B cell (primary cell): ENCODE data around the gene PLA2G6. TPM values are rescaled to one million over a fixed set of nuclear protein-coding genes. Genes with fewer than 3 reads are reported as not detected.

ENCODE experiments used
- ATAC-seq: fragments of 200-7000 bp; cut with Tn5 transposase; one replicate; pipeline ENCODE4 v1.10.0; 2021; ENCODE audit warnings: low read depth, mild to moderate bottlenecking, moderate number of reproducible peaks, moderate library complexity
- CTCF ChIA-PET: fragments of 350-600 bp; sonication (Branson Sonifier 250); formaldehyde crosslinking; loops from one replicate; lab custom pipeline; 2021; ENCODE audit warnings: antibody characterized with exemption, inconsistent platforms; lab: Charles Lee
- POLR2A ChIA-PET: fragments of 350-600 bp; sonication (Branson Sonifier 250); formaldehyde crosslinking; loops from one replicate; lab custom pipeline; 2021; ENCODE audit warnings: antibody characterized with exemption; lab: Charles Lee
- DNase-seq: peaks from one replicate; pipeline ENCODE4 v3.0.0; 2013
- H2AFZ ChIP-seq: 2 replicates; pipeline ENCODE4 v1.6.1; 2012; ENCODE audit warnings: mild to moderate bottlenecking, low read depth, low read length; ENCODE audit not compliant: insufficient read depth, poor library complexity, severe bottlenecking
- H3K27ac ChIP-seq, 2 donors: 1 replicate in 1 of 2; 2 replicates in 1 of 2; pipeline ENCODE4 v1.5.1; 2012 to 2013; ENCODE audit warnings: low read length in 2 of 2, mild to moderate bottlenecking in 2 of 2, moderate library complexity in 1 of 2
- H3K27me3 ChIP-seq, 4 experiments: fragments of 200-600 bp in 1 of 4; sonication (generic) in 1 of 4; replicated peaks in 1 of 4; 1 replicate in 2 of 4; 2 replicates in 2 of 4; pipeline versions ENCODE4 v1.6.1 to v1.7.0; 2013 to 2016; ENCODE audit warnings: low read length in 3 of 4, mild to moderate bottlenecking in 2 of 4, mixed read lengths in 1 of 4, moderate library complexity in 1 of 4; ENCODE audit not compliant: insufficient read depth in 4 of 4, control insufficient read depth in 3 of 4; ENCODE audit errors: control extremely low read depth in 1 of 4
- H3K36me3 ChIP-seq, 2 experiments: replicated peaks in 1 of 2; 1 replicate in 1 of 2; 2 replicates in 1 of 2; pipeline versions ENCODE4 v1.6.1 to v1.7.1; 2013; ENCODE audit warnings: low read length in 1 of 2; ENCODE audit not compliant: insufficient read depth in 2 of 2, control insufficient read depth in 1 of 2; ENCODE audit errors: control extremely low read depth in 1 of 2, extremely low read depth in 1 of 2
- H3K4me1 ChIP-seq, 2 donors: fragments of 200-600 bp in 1 of 2; sonication (generic) in 1 of 2; 1 replicate in 1 of 2; 2 replicates in 1 of 2; pipeline versions ENCODE4 v1.5.1 to v1.6.1; 2013 to 2017; ENCODE audit warnings: low read length in 2 of 2; ENCODE audit not compliant: control insufficient read depth in 2 of 2, insufficient read depth in 2 of 2
- H3K4me2 ChIP-seq: replicated peaks from 2 replicates; pipeline ENCODE3; 2012; ENCODE audit warnings: mild to moderate bottlenecking, low read depth, low read length; ENCODE audit not compliant: poor library complexity, severe bottlenecking
- H3K4me3 ChIP-seq, 5 experiments: fragments of 200-600 bp in 1 of 5; sonication (generic) in 1 of 5; 1 replicate in 3 of 5; 2 replicates in 2 of 5; pipeline versions ENCODE4 v1.5.1 to v1.7.0; 2011 to 2016; ENCODE audit warnings: low read length in 4 of 5, mild to moderate bottlenecking in 4 of 5, low read depth in 2 of 5, control low read depth in 1 of 5, moderate library complexity in 1 of 5; ENCODE audit not compliant: insufficient read depth in 1 of 5; ENCODE audit errors: control extremely low read depth in 1 of 5, extremely low read depth in 1 of 5
- H3K79me2 ChIP-seq: fragments of 200-600 bp; sonication (generic); one replicate; pipeline ENCODE4 v1.6.0; 2016; ENCODE audit warnings: low read length; ENCODE audit not compliant: control insufficient read depth, insufficient read depth
- H3K9ac ChIP-seq: fragments of 200-600 bp; sonication (generic); 2 replicates; pipeline ENCODE4 v1.6.1; 2017; ENCODE audit warnings: mild to moderate bottlenecking, low read length, moderate library complexity
- H3K9me3 ChIP-seq, 3 donors: one replicate each; pipeline versions ENCODE4 v1.6.1 to v1.7.1; 2013; ENCODE audit warnings: low read length in 2 of 3; ENCODE audit not compliant: control insufficient read depth in 2 of 3, insufficient read depth in 1 of 3; ENCODE audit errors: control extremely low read depth in 1 of 3
- H4K20me1 ChIP-seq: 2 replicates; pipeline ENCODE4 v1.6.0; 2012; ENCODE audit warnings: mild to moderate bottlenecking, low read length; ENCODE audit not compliant: insufficient read depth, control insufficient read depth, poor library complexity, severe bottlenecking
- H3K27ac Mint-ChIP-seq: one replicate; pipeline ENCODE4 v1.8.0; 2021; ENCODE audit warnings: mixed read lengths
- H3K27me3 Mint-ChIP-seq: one replicate; pipeline ENCODE4 v1.8.0; 2021; ENCODE audit warnings: mixed read lengths
- H3K4me1 Mint-ChIP-seq: one replicate; pipeline ENCODE4 v1.8.0; 2021; ENCODE audit warnings: mixed read lengths
- H3K4me3 Mint-ChIP-seq: one replicate; pipeline ENCODE4 v1.8.0; 2021; ENCODE audit warnings: mixed read lengths
- H3K9me3 Mint-ChIP-seq: one replicate; pipeline ENCODE4 v1.8.0; 2022; ENCODE audit warnings: mixed read lengths; ENCODE audit not compliant: insufficient read depth
- CTCF ChIP-seq: fragments of 200-600 bp; IDR thresholded peaks from one replicate; pipeline ENCODE4 v1.8.0; 2022; ENCODE audit warnings: antibody characterized with exemption, mild to moderate bottlenecking
- EZH2 ChIP-seq: IDR thresholded peaks from 2 replicates; pipeline ENCODE4 v1.6.1; 2012; ENCODE audit warnings: borderline replicate concordance, low read depth, mild to moderate bottlenecking, moderate library complexity, low read length; ENCODE audit not compliant: insufficient read depth, poor library complexity, severe bottlenecking
- WGBS: methylation state at CpG from one replicate; pipeline ENCODE4 v1.1.5; 2013; ENCODE audit warnings: missing lambda C conversion rate; ENCODE audit not compliant: insufficient coverage; 5-methylcytosine and 5-hydroxymethylcytosine counted together
- intact Hi-C: fragments of 100-400 bp; cut with micrococcal nuclease; formaldehyde crosslinking; loops from one replicate; pipeline ENCODE4 v1.10.0; 2022
- polyA plus RNA-seq: library from polyadenylated mRNA; depleted of rRNA; stranded (reverse); fragments of >200 nt; gene quantifications from 2 replicates; pipeline ENCODE4 v1.2.3, GENCODE V29; 2012
- total RNA-seq, 2 donors: library from RNA; stranded (reverse); fragments of 120-200 nt in 1 of 2; gene quantifications; 1 replicate in 1 of 2; 2 replicates in 1 of 2; pipeline versions ENCODE4 v1.2.3 to v1.2.4, GENCODE V29; 2013 to 2022

Gene PLA2G6
- total and polyA plus RNA-seq, 2 donors (not counting 1 experiment from before 2014, with no cell fraction given), result 125 to 148 TPM

- WGBS, result 94% methylated on average over 7 of the region's 8 CpGs
- no peak overlapping the region for H3K9ac ChIP-seq
- H3K27me3 Mint-ChIP-seq, result no peaks in the 10 kb centered on the region
- intact Hi-C loops, result no loop called here
- H3K36me3 ChIP-seq, result no peaks in the 10 kb centered on the region
- no peak overlapping the region for H3K4me3 ChIP-seq
- H2AFZ ChIP-seq, result no peak overlapping the region
- H3K9me3 Mint-ChIP-seq, result no peaks in the 10 kb centered on the region
- H3K4me1 Mint-ChIP-seq, result peaks cover under 1% of the 10 kb centered on the region
- no peaks in the 10 kb centered on the region for H3K4me1 ChIP-seq
- ATAC-seq (no peak), DNase-seq (no peak)
- H3K4me2 ChIP-seq, result no peak overlapping the region
- POLR2A ChIA-PET, result no interaction called here
- CTCF ChIA-PET, result no interaction called here
- no peak overlapping the region for H3K27ac ChIP-seq
- H4K20me1 ChIP-seq, result no peaks in the 10 kb centered on the region
- H3K9me3 ChIP-seq, result no peaks in the 10 kb centered on the region
- no peak overlapping the region for H3K27ac Mint-ChIP-seq
- no peaks in the 10 kb centered on the region for H3K79me2 ChIP-seq
- no peaks in the 10 kb centered on the region for H3K27me3 ChIP-seq
- H3K4me3 Mint-ChIP-seq, result no peak overlapping the region
- no peak for TF ChIP-seq EZH2
- no peak for TF ChIP-seq CTCF
Measured at GRCh38 chr22:38220163-38220562, 38.5 kb upstream of the PLA2G6 start.

- Mint-ChIP-seq H3K27ac (no peak overlapping the region), H3K27me3 (no peaks in the 10 kb centered on the region), H3K4me1 (peaks cover 4% of the 10 kb centered on the region), H3K9me3 (no peaks in the 10 kb centered on the region), H3K4me3 (no peak overlapping the region)
- Histone ChIP-seq H3K79me2 (no peaks in the 10 kb centered on the region), H2AFZ (no peak overlapping the region), H3K4me2 (no peak overlapping the region), H3K9me3 (no peaks in the 10 kb centered on the region), H3K4me3 (no peak overlapping the region), H3K9ac (no peak overlapping the region), H4K20me1 (no peaks in the 10 kb centered on the region), H3K36me3 (no peaks in the 10 kb centered on the region), H3K4me1 (peaks cover 0 to 5% of the 10 kb centered on the region in 2 donors), H3K27ac (no peak overlapping the region), H3K27me3 (no peaks in the 10 kb centered on the region)
- TF ChIP-seq CTCF, result no peak
- TF ChIP-seq EZH2, result no peak
- WGBS, result 87% methylated on average over 6 of the region's 10 CpGs
- DNase-seq, result no peak
- ChIA-PET POLR2A (interaction anchor here (0.6 kb wide), 1 partner anchor 351 kb away, joined by 5 read pairs; no protein-coding TSS in a partner anchor), CTCF (no interaction called here)
- intact Hi-C loops, result no loop called here
- ATAC-seq, result no peak
Measured at GRCh38 chr22:38219632-38220031, 38.0 kb upstream of the PLA2G6 start.
